T47D (cell line): ENCODE measurements around the gene TET3.

Experiments used
- DNase-seq, 2 experiments: peaks; one replicate each; pipeline versions ENCODE4 v3.0.0 to v3.0.0-alpha.2; 2011 to 2012; ENCODE audit warnings: low read depth in 1 of 2, low spot score in 1 of 2
- JUND ChIP-seq: IDR thresholded peaks from 2 replicates; pipeline ENCODE4 v1.6.1; 2012; ENCODE audit warnings: low read depth
- in situ Hi-C: cut with HindIII; loops from 2 replicates; pipeline ENCODE4 v1.10.0; 2016; ENCODE audit warnings: low sequenced_read_pairs, low pct_unique_long_range_greater_than_20kb

TET3 gene

GRCh38 chr2:74025971-74026612 is 41.4 kb downstream of the TET3 start:
- TF ChIP-seq JUND: no peak
- in situ Hi-C loops: no loop called here
- DNase-seq: no peak

GRCh38 chr2:74026687-74027241 is 42.1 kb downstream of the TET3 start:
- TF ChIP-seq JUND: no peak
- in situ Hi-C loops: no loop called here
- DNase-seq: no peak

- no peak for TF ChIP-seq JUND
- in situ Hi-C loops: no loop called here
- DNase-seq: no peak
These were observed 42.8 kb downstream of the TET3 start for GRCh38 chr2:74027496-74027895.

GRCh38 chr2:74028290-74028689 is 43.6 kb downstream of the TET3 start:
- in situ Hi-C loops: no loop called here
- no peak for TF ChIP-seq JUND
- no peak for DNase-seq

- TF ChIP-seq JUND: no peak
- in situ Hi-C loops: no loop called here
These were observed 44.0 kb downstream of the TET3 start for GRCh38 chr2:74028741-74029140.

GRCh38 chr2:74029714-74030397 is 45.1 kb downstream of the TET3 start:
- TF ChIP-seq JUND: no peak
- DNase-seq: no peak
- in situ Hi-C loops: no loop called here

More at GRCh38 chr2:74028741-74029140, 44.0 kb downstream of the TET3 start:
- DNase-seq: no peak

GRCh38 chr2:74031221-74031620 is 46.5 kb downstream of the TET3 start:
- DNase-seq: no peak
- TF ChIP-seq JUND: no peak
- in situ Hi-C loops: no loop called here

GRCh38 chr2:74031959-74032287 is 47.2 kb downstream of the TET3 start:
- in situ Hi-C loops: no loop called here
- DNase-seq: no peak
- no peak for TF ChIP-seq JUND

GRCh38 chr2:74033375-74033774 is 48.7 kb downstream of the TET3 start:
- in situ Hi-C loops: no loop called here
- DNase-seq: no peak
- no peak for TF ChIP-seq JUND
